Stimulated activated CD4-positive, alpha-beta T cell treated with anti-CD3 and anti-CD28 coated beads, Interleukin-1b, Interleukin-23, amount 100 ng/mL, for 24 hours (primary cell): Measurements from ENCODE around the gene MRPL51.
A peak's percentile ranks its signal among the peaks of the same experiment; 100 is the strongest.

ENCODE experiments used
- DNase-seq, 4 experiments: peaks; one replicate each; pipeline ENCODE4 v3.0.0-alpha.2; 2020; ENCODE audit warnings: low read depth in 4 of 4, low spot score in 1 of 4

The MRPL51 gene

DNA sequence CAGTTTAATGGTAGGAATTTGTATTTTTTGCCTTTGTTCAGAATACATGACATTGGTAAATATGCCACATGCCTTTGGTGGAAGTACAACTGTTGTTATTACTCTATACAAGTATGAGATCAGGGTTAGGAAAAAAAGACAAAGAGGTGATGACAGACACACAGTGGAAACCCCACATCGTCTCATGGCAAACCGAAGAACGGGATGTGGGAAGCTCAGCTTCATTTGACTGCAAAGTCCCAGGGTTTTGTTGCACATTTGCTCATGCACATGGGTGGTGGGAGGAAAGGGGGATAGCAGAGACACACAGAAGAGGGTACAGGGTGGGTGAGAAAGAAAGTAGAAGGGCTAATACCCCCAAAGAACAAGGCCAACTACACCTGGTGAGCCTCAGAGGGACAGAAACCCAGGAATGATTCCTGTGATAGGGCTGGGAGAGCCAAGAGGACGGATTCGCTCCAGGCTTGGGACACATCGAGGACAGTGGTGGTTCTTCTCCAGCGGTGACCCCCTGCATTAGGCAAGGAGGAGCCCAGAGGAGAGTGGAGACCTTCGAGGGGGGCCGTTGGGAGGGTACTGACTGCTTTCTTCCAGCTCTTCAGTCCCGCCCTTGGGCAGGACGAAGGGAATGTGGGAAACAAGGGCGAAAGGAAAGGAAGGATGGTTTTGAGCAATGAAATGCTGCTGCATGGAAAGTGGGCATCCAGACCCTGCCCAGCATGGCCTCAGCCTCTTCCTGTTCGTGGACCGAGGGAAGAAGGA lies 30.6 kb downstream of the MRPL51 start:
- no peak for DNase-seq

DNA sequence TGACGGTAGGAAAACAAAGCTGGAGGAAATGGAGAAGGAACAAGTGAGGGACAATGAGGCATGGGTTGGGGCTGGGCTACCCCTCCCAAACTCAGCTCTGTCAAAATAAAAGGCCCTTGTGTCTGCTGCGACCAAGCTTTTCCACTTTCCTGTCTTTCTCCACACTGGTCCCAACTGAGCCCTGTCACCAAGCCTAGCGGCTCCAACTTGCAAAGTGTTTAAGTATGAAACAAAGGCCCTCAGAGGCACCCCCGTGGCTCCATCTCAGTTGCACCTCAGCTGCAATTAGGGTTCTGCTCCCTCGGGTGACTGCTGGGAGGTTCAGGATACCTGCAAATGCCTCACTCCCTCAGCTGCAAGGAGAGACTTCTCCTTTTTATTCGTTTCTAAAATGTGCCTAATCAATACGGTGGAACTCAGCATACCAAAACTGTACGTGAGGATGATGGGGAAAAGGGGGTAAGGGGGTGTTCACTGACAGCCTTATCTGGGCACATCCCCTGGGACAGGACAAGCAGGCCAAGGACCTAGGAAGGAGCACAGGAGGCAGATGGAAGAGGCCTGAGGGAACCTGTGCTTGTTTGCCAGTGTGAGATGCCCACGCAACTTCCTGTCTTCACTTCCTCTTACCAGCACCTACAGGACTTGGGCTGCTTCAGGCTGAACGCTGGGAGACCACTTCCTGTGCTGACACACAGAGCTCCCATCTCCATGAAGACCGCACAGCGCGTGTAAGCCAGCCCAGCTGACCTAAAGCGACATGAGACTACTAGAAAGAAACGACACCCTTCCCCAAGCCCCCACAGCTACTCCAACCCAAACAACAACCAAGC lies 31.4 kb downstream of the MRPL51 start:
- peak in 2 of 4 experiments; percentile 64 to 79 for DNase-seq

DNA sequence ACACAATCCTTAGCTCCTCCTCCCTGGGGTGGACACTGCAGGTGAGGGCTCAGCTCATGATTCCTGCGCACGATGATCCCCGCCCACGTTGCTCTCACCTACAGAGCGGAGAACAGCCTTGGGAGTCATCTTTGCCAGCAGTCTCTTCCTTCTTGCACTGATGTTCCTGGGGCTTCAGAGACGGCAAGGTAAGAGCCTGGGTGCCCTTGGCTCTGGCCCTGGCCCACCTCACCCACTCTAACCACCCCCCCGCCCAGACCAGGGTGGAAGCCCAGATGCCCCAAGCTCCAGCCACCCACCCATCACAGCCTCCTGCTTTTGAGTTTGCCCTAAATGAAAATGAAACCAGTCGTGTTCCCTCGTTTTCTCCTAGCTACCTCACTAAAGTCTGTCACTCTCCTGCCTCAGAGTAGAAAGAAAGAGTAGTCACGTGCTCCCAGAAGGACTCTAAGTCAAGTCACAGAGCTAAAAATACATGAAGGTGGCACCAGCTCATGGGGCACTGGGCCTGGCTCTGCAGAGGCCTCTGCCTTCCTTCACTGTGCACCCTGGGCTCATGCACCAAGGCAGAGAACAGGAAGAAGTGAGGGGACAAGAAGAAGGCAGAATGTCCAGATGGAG lies 32.2 kb downstream of the MRPL51 start:
- DNase-seq, result no peak

DNA sequence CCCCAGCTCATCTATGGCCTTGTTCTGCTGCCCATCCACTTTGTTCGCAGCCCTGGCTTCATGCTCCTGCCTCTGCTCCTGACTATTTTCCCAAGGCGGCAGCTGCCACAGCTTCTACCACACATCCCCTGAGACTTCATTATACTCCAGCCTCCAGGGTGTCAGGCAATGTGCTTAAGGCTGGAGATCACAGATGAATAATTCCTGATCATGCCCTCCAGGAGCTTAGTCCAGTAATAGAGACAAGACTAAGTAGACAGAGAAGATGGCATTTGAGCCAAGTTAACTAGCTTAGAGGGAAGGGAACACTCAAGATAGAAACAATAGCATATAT lies 34.1 kb downstream of the MRPL51 start:
- no peak for DNase-seq

DNA sequence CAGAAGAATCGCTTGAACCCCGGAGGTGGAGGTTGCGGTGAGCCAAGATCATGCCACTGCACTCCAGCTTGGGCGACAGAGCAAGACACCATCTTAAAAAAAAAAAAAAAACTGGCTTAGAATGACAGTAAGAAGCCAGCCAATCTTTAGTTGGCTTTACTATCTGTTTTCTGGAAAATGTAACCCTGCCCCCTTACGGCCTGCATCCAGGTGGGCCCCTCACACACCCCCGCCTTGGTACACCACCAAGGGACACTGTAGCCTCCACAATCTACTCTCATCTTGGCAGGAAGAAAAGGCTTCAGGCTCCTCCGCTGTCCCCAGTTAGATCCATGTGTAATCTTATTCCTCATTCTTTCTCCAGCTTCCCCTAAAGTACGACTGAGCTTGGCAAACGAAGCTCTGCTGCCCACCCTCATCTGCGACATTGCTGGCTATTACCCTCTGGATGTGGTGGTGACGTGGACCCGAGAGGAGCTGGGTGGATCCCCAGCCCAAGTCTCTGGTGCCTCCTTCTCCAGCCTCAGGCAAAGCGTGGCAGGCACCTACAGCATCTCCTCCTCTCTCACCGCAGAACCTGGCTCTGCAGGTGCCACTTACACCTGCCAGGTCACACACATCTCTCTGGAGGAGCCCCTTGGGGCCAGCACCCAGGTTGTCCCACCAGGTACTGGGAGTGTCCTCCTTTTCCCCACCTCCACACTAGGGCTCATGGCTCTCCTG lies 34.6 kb downstream of the MRPL51 start:
- DNase-seq, result no peak

DNA sequence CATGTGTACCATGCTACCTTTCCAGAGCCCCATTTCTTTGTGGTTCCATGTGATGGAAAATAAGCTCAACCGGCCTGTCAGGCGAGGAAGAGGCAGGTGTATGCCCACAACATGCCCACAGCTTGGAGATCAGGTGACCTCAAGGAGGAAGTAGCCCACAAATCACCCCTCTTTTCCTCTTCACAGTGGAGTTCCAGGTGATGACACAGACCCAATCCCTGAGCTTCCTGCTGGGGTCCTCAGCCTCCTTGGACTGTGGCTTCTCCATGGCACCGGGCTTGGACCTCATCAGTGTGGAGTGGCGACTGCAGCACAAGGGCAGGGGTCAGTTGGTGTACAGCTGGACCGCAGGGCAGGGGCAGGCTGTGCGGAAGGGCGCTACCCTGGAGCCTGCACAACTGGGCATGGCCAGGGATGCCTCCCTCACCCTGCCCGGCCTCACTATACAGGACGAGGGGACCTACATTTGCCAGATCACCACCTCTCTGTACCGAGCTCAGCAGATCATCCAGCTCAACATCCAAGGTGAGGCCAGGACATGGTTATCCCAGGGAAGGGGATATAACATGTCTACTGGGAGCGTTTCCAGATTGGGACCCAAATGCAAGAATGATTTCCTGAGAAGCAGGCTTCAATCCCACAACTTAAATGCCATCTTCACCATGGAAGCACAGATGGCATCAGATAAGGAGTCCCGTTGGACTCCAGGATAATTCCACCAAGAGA lies 35.7 kb downstream of the MRPL51 start:
- no peak for DNase-seq

DNA sequence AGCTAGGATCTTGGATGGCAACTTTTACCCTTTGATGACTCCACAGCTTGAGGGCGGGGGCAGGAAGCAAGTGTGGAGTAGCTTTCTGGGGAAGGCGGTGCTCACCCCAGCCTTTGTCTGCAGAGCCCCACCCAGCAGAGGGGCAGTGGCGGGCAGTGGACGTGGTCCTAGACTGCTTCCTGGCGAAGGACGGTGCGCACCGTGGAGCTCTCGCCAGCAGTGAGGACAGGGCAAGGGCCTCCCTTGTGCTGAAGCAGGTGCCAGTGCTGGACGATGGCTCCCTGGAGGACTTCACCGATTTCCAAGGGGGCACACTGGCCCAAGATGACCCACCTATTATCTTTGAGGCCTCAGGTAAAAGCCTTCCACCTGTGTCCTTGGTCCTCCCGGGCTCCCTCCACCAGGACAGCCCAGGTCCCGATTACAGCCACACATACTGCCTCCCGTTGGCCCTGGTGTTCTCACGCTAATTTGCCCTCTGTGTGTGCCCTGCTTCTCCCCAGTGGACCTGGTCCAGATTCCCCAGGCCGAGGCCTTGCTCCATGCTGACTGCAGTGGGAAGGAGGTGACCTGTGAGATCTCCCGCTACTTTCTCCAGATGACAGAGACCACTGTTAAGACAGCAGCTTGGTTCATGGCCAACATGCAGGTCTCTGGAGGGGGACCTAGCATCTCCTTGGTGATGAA lies 40.0 kb downstream of the MRPL51 start:
- DNase-seq, result no peak

DNA sequence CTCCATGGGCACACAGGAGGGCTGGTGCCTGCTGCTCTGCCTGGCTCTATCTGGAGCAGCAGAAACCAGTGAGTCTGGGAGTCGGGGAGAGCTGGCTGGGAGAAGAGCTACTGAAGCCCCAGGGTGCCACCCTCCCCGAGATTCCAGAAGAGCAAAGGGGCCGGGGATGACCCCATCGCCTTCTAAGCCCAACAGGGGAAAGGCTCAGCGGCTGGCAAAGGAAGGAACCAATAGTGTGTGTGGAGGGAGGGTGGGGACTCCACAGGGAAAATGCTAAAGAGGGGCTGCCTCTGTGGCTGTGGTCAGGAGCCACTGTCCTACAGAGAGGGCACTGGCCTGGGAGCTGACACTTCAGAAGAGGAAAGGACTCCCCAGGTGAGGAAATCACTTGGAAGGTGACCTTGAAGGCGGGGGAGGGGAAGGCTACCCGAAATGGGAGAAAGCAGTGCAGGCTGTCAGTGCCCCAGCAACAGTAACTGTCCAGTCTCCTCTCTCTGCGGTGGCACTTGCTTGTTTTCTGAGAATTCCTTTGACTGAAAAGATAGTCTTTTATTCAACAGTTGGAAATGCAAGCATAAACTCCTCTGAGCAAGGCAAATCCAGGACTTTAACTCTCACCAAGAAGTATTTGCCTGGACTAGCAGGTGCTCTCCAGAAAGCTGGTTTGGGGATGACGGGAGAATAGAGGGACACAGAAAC lies 40.7 kb downstream of the MRPL51 start:
- DNase-seq, result no peak

DNA sequence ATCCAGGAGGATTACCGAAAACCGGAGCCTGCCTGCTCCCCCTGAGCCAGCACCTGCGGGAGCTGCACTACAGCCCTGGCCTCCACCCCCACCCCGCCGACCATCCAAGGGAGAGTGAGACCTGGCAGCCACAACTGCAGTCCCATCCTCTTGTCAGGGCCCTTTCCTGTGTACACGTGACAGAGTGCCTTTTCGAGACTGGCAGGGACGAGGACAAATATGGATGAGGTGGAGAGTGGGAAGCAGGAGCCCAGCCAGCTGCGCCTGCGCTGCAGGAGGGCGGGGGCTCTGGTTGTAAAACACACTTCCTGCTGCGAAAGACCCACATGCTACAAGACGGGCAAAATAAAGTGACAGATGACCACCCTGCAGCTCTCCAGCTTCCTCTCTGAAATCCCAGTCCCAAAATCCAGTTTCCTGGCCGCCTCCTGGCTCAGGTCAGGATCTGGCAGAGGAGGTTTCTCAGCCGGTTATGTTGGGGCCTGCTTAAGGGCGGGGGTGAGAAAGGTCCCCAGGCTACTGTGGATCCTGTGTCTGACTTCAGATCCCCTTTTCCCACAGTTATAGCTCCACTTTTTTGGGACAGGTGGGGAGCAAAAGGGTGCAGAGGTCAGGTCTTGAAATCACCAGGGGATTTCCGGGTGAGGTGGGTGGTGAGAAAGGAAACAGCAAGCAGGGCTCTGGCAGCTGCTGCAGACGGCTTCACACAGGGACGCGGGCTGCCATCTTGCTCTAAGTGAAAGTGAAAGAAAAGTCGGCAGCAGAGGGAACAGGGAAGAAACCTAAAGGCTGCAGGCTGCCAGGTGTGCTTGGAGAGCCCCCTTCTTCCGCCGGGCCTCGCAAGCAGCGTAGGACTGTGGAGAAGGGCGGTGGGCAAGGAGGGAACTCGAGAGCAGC lies 41.5 kb downstream of the MRPL51 start, which contains the start of gene TAPBPL:
Gene TAPBPL (plus strand): TSS at position 695 of the 897 bp plus-strand sequence. CDS start 207 bp downstream, outside the sequence.
- DNase-seq, result peak in 3 of 4 experiments; percentile 60 to 71 (median 66)

DNA sequence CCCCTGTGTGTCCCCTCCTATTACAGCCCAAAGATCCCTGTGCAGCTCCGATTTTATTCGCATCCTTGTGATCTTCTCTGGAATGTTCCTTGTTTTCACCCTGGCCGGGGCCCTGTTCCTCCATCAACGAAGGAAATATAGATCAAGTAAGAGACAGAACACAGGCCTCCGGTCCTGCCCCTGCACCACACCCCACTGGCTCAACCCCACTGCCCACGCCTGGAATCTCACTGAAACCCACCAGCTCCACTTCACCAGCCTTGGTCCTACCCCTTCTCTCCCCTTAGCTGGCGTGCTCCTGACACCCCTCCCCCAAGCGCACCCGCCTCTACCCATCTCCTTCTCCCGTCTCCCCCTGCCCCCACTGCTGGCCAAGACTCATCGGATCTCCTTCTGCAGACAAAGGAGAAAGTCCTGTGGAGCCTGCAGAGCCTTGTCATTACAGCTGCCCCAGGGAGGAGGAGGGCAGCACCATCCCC lies 42.2 kb downstream of the MRPL51 start:
- no peak for DNase-seq

DNA sequence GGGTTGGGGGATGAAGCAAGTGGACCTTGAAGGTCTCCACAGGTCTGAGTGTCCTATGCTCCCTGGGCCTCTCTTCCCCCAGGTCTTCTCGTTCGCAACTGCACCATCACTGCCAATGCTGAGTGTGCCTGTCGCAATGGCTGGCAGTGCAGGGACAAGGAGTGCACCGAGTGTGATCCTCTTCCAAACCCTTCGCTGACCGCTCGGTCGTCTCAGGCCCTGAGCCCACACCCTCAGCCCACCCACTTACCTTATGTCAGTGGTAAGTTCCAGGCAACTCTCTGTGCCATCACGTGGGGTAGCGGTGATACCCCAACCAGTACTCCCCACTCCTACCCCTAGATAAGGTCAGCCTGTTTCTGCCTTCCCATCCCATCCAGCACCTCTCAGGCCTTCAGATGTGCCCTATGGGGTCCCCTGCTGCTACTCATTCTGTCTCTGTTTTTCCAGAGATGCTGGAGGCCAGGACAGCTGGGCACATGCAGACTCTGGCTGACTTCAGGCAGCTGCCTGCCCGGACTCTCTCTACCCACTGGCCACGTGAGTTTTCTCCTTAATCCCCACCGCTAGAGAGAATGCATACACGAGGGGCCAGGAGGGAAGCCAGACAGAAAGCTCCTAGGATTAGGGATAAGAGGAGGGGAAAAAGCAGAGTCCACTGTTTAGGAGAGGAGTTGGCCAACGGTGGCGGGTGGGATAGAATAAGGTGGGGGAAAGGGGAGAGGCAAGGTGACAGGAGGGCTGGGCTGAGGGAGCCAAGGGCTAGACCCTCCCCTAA lies 42.8 kb downstream of the MRPL51 start:
- DNase-seq, result no peak

DNA sequence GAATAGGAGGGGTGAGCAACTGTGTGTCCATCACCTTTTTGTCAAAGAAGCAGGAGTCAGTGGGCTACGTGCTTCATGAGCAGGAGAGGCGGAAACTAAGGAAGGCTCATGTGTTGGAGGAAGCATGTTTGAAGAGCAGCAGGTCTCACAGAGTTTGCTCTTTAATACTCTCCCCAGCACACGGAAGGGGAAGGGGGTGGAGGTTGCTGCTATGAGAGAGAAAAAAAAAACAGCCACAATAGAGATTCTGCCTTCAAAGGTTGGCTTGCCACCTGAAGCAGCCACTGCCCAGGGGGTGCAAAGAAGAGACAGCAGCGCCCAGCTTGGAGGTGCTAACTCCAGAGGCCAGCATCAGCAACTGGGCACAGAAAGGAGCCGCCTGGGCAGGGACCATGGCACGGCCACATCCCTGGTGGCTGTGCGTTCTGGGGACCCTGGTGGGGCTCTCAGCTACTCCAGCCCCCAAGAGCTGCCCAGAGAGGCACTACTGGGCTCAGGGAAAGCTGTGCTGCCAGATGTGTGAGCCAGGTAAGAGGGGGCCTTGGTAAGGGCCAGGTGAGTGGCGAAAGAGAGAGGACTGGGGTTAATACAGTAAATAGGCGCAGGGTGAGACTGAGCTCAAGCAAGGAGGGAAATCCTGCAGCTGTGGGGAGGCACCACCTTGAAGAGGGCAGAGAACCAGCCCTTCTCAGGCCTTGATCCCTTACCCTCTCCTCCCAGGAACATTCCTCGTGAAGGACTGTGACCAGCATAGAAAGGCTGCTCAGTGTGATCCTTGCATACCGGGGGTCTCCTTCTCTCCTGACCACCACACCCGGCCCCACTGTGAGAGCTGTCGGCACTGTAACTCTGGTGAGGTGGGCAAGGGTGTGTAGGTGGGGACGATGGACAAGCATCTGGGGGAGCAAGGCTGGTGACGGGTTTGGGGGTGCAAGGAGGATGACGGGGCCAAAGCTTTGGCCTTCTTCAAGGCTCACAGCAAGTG lies 48.1 kb downstream of the MRPL51 start, which contains the start of gene CD27:
Gene CD27 (plus strand): TSS at position 252 of the 985 bp plus-strand sequence. CDS start 141 bp downstream, at position 393.
- no peak for DNase-seq

DNA sequence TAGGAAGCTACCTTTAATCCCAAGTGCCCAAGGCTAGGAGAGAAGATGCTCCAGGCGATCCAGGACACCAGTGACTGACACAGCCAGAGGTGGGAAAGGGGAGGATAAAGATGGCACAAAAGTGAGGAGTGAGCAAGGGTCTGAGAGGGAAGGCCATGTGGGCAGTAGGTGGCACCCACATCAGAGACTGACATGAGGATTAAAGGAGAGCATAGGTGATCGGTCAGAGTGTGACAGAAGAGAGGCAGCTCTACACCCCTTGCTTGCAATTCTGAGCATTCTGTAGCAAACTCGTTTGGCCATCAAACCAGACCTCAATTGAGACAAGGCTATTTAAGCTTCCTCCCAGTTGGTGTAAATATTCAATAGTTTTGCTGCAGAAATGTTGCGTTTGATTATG lies 49.0 kb downstream of the MRPL51 start:
- no peak for DNase-seq

DNA sequence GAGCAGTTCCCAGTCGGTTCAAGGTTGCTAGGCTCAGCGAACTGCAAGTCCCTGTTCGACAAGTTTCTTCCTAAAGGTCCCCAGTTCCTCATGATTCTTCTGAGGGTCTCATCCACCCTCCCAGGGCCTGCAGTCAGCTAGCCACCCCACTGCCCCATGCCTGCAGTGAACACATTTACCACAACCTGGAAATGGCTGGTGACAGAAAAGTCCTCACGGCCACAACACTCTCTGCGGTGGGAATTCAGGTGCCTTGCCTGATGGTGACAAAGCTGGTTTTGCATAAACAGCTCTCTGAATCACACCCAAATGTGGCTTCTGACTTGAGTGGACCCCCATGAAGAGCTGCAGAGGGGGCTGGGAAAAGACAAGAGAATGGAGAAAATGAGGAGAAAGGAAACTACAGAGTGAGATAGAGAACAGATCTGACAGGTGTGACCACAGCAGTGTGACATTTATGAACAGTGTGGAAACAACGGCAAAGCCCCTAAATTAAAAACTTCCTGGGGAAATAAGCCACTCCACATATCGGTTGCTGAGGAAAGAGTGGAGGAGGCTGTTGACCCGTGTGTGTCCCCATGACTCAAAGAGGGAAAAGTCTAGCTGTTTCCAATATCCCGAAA lies 49.6 kb downstream of the MRPL51 start:
- no peak for DNase-seq

DNA sequence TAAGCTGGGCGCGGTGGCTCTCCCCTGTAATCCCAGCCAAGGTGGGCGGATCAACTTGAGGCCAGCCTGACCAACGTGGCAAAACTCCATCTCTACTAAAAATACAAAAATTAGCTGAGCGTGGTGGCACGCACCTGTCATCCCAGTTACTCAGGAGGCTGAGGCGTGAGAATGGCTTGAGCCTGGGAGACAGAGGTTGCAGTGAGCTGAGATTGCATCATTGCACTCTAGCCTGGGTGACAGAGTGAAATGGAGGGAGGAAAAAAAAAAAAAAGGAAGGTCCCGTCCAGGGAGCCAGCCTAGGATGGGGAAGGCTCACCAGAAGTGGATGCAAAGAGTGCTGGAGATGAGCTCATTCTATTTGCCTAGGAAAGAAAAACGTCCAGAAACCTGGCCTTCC lies 50.2 kb downstream of the MRPL51 start:
- DNase-seq, result no peak
